Activated B cell treated with CpG ODN at 0.5 μM for 24 hours (primary cell): ENCODE data around the gene SRRM5. TPM values are rescaled to one million over a fixed set of nuclear protein-coding genes. Genes with fewer than 3 reads are reported as not detected.

Experiments
- ATAC-seq: fragments of 200-7000 bp; cut with Tn5 transposase; one replicate; pipeline ENCODE4 v1.10.0; 2021; ENCODE audit warnings: low read depth, mild to moderate bottlenecking, moderate library complexity
- CTCF ChIA-PET: fragments of 350-600 bp; sonication (Branson Sonifier 250); formaldehyde crosslinking; loops from one replicate; lab custom pipeline; 2021; ENCODE audit warnings: antibody characterized with exemption; lab: Charles Lee
- POLR2A ChIA-PET: fragments of 350-600 bp; sonication (Branson Sonifier 250); formaldehyde crosslinking; loops from one replicate; lab custom pipeline; 2021; ENCODE audit warnings: antibody characterized with exemption; lab: Charles Lee
- DNase-seq: peaks from one replicate; pipeline ENCODE4 v3.0.0; 2022
- H3K27ac Mint-ChIP-seq: one replicate; pipeline ENCODE4 v1.8.0; 2020; ENCODE audit warnings: mixed read lengths
- H3K27me3 Mint-ChIP-seq: one replicate; pipeline ENCODE4 v1.8.0; 2021; ENCODE audit warnings: mixed read lengths
- H3K36me3 Mint-ChIP-seq: one replicate; pipeline ENCODE4 v1.8.0; 2021; ENCODE audit warnings: low read depth, mixed read lengths
- H3K4me1 Mint-ChIP-seq: one replicate; pipeline ENCODE4 v1.8.0; 2021; ENCODE audit warnings: mixed read lengths
- H3K4me3 Mint-ChIP-seq: one replicate; pipeline ENCODE4 v1.8.0; 2020; ENCODE audit warnings: mild to moderate bottlenecking, mixed read lengths
- H3K9me3 Mint-ChIP-seq: one replicate; pipeline ENCODE4 v1.8.0; 2020; ENCODE audit warnings: mixed read lengths
- intact Hi-C: fragments of 100-400 bp; cut with micrococcal nuclease; formaldehyde crosslinking; loops from one replicate; pipeline ENCODE4 v1.15.1; 2024
- total RNA-seq: library from RNA; stranded (reverse); gene quantifications from 2 replicates; pipeline ENCODE4 v1.2.3, GENCODE V29; 2022
- TF ChIP-seq, protein P1 (sequence below): fragments of 200-600 bp; IDR thresholded peaks from one replicate; pipeline ENCODE4 v1.8.0; 2022; ENCODE audit warnings: antibody characterized with exemption, mild to moderate bottlenecking

The SRRM5 gene
- total RNA-seq, 1 donor from 2014 or later: 0.29 TPM

DNA sequence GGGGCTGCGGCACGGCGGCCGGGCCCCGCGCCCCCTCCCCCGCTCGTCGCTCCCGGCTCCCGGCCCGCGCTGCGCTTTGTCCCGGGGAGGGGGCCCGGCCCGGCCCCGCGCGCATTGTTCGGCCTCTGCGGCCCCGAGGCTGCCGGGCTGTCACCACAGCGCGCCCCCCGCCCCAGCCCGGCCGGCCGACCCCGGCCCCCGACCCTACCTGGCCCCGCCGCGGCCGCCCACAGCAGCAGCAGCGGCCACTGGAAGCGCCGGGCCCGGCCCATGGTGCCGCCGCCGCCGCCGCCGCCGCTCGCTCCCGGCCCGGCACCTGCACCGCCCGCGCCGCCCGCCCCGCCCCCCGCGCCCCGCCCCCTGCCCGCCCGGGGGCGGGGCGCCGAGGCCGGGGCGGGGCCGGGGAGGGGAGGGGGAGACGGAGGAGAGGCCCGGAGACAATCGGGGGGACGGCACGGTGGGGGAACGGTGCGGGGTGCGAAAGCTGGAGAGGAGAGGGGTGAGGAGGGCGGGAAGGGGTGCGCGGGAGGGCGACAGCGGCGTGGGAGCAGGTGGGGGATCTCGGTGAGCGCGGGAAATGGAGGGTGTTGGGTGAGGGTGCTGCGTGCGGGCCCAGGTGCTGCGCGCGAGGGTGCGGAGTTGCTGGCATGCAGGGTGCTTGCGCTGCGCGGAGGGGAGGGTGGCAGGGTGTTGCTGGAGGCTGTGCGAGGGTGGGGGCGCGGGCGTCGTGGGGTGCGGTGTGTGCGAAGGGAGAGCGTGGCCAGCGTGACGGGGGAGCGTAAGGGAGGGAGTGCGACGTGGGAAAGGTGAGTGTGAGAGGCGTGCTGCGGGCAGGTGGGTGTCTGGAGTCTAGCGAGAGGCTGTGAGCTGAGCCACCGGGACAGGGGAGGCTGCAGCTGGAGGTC is 27.9 kb downstream of the SRRM5 start, which contains the start of gene CADM4:
CADM4 (minus strand) TSS at position 332 of the 905 bp plus-strand sequence; CDS start at position 272, 60 bp downstream.
- ChIA-PET CTCF (interaction anchor here (0.7 kb wide), 1 partner anchor 170 kb away, joined by 4 read pairs; no protein-coding TSS in a partner anchor), POLR2A (no interaction called here)
- H3K9me3 Mint-ChIP-seq: no peaks in the 10 kb centered on the region
- peaks cover 34% of the 10 kb centered on the region for H3K27me3 Mint-ChIP-seq
- intact Hi-C loops: loop anchor here (5.0 kb wide), 1 partner anchor 42 kb away; the partner anchor contains the start of genes IRGQ and ZNF576
- no peaks in the 10 kb centered on the region for H3K36me3 Mint-ChIP-seq
- DNase-seq (peak; percentile 49), ATAC-seq (peak; percentile 85)
- H3K4me1 Mint-ChIP-seq: peaks cover 23% of the 10 kb centered on the region
- H3K27ac Mint-ChIP-seq: no peak within 1 kb of the TSS
- TF ChIP-seq, protein P1, sequence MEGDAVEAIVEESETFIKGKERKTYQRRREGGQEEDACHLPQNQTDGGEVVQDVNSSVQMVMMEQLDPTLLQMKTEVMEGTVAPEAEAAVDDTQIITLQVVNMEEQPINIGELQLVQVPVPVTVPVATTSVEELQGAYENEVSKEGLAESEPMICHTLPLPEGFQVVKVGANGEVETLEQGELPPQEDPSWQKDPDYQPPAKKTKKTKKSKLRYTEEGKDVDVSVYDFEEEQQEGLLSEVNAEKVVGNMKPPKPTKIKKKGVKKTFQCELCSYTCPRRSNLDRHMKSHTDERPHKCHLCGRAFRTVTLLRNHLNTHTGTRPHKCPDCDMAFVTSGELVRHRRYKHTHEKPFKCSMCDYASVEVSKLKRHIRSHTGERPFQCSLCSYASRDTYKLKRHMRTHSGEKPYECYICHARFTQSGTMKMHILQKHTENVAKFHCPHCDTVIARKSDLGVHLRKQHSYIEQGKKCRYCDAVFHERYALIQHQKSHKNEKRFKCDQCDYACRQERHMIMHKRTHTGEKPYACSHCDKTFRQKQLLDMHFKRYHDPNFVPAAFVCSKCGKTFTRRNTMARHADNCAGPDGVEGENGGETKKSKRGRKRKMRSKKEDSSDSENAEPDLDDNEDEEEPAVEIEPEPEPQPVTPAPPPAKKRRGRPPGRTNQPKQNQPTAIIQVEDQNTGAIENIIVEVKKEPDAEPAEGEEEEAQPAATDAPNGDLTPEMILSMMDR: no peak
- peak within 1 kb of the TSS; percentile 80 for H3K4me3 Mint-ChIP-seq

DNA sequence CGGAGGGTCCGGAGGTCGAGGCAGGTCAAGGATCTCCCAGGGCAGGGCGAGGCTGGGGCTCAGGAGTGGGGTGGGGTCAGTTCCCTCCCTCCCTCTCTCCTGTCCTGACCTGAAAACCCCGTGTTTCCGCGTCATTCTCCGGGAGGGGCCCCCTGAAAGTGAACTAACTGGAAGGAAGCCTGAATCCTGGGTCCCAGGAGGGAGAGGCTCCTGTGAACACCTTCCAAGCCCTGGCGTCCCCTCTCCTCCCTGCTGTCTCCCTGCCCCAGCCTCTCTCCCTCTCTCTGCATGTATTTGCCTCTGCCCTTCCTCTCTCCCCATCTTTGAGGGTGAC is 28.5 kb downstream of the SRRM5 start:
- Mint-ChIP-seq H3K9me3 (no peaks in the 10 kb centered on the region), H3K27ac (no peak overlapping the region), H3K4me3 (peak overlapping the region; percentile 79), H3K36me3 (no peaks in the 10 kb centered on the region), H3K27me3 (peaks cover 31% of the 10 kb centered on the region), H3K4me1 (peaks cover 19% of the 10 kb centered on the region)
- ChIA-PET CTCF (interaction anchor here (0.7 kb wide), 1 partner anchor 169 kb away, joined by 4 read pairs; no protein-coding TSS in a partner anchor), POLR2A (no interaction called here)
- intact Hi-C loops: no loop called here
- DNase-seq (no peak), ATAC-seq (no peak)
- TF ChIP-seq, protein P1: no peak

DNA sequence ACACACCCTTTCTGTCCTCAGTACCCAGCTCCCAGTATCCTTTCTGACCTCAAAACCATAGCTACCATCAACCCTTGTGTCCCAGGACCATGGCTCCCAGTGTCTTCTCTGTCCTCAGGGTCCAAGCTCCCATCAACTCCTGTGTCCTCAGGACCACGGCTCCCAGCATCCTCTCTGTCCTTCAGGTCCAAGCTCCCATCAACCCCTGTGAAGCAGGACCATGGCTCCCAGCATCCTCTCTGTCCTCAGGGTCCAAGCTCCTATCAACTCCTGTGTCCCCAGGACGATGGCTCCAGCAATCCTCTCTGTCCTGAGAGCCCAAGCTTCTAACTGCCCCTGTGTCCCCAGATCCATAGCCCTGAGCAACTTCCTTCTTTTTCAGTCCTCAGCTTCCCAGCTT is 29.4 kb downstream of the SRRM5 start:
- TF ChIP-seq, protein P1: no peak
- ChIA-PET POLR2A (interaction anchor here (0.6 kb wide), 1 partner anchor 12 kb away, joined by 6 read pairs; no protein-coding TSS in a partner anchor), CTCF (no interaction called here)
- ATAC-seq: no peak
- peaks cover 31% of the 10 kb centered on the region for H3K27me3 Mint-ChIP-seq
- no peak for DNase-seq
- no peaks in the 10 kb centered on the region for H3K36me3 Mint-ChIP-seq
- intact Hi-C loops: no loop called here
- peaks cover 19% of the 10 kb centered on the region for H3K4me1 Mint-ChIP-seq
- peak overlapping the region; percentile 52 for H3K4me3 Mint-ChIP-seq
- no peak overlapping the region for H3K27ac Mint-ChIP-seq
- peaks cover 1% of the 10 kb centered on the region for H3K9me3 Mint-ChIP-seq

DNA sequence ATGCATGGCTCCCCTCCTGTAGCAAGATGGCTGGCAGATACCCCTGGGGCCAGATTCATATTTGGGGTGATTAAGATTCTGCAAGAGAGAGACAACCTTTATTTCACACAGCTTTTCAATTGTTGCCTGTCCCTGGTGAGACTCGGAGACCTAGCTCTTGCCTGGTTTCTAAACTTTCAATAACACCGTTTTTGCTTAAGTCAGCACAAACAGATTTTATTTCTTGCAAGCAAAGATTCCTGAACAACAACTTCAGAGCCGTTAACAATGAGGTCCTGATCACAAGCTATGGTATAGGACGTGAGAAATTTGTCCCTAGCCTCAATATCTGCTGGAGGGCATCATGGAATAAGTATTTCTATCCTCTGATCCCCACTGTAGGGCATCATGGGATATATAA is 30.6 kb downstream of the SRRM5 start:
- no peaks in the 10 kb centered on the region for H3K36me3 Mint-ChIP-seq
- peaks cover 19% of the 10 kb centered on the region for H3K4me1 Mint-ChIP-seq
- TF ChIP-seq, protein P1: no peak
- H3K27me3 Mint-ChIP-seq: peaks cover 31% of the 10 kb centered on the region
- ChIA-PET POLR2A (no interaction called here), CTCF (no interaction called here)
- intact Hi-C loops: no loop called here
- no peak overlapping the region for H3K27ac Mint-ChIP-seq
- no peak for ATAC-seq
- no peak overlapping the region for H3K4me3 Mint-ChIP-seq
- DNase-seq: no peak
- H3K9me3 Mint-ChIP-seq: peaks cover 4% of the 10 kb centered on the region

DNA sequence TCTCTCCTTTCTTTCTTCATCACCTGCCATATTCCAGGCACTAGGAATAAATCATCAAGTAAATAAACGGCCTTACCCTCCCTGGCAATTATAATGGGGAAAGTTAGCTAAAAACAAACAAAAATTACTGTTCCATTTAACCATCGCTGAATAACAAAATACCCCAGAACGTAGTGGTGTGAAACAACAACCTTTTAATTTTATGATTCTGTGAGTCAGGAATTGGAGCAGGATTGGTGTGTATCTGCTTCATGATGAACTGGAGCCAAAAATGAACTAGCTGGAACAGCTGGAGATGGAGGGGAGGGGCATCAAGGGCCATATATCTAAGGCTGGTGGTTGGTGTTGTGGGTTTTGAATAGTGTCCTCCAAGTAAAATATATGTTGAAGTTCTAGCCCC is 31.4 kb downstream of the SRRM5 start:
- ATAC-seq (no peak), DNase-seq (no peak)
- intact Hi-C loops: no loop called here
- H3K4me1 Mint-ChIP-seq: peaks cover 18% of the 10 kb centered on the region
- ChIA-PET POLR2A (interaction anchor here (0.7 kb wide), 1 partner anchor 17 kb away, joined by 3 read pairs; no protein-coding TSS in a partner anchor), CTCF (no interaction called here)
- TF ChIP-seq, protein P1: no peak
- H3K27me3 Mint-ChIP-seq: peaks cover 28% of the 10 kb centered on the region
- H3K36me3 Mint-ChIP-seq: no peaks in the 10 kb centered on the region
- H3K27ac Mint-ChIP-seq: no peak overlapping the region
- peaks cover 4% of the 10 kb centered on the region for H3K9me3 Mint-ChIP-seq
- H3K4me3 Mint-ChIP-seq: no peak overlapping the region
